GM21390 (cell line): ENCODE results near the gene ILDR2.

Experiments
- ATAC-seq: cut with Tn5 transposase; IDR thresholded peaks from one replicate; pipeline ENCODE4 v1.9.1; 2021; ENCODE audit not compliant: unreplicated experiment

Gene ILDR2

GRCh38 chr1:166925810-166926478, 49.4 kb downstream of the ILDR2 start:
- ATAC-seq = no peak

GRCh38 chr1:166924823-166925541, 50.4 kb downstream of the ILDR2 start:
- peak; percentile 93 for ATAC-seq

- ATAC-seq = no peak
Measured at GRCh38 chr1:166920561-166921475, 54.5 kb downstream of the ILDR2 start.

- ATAC-seq = no peak
Measured at GRCh38 chr1:166918956-166919316, 56.4 kb downstream of the ILDR2 start.

- no peak for ATAC-seq
Measured at GRCh38 chr1:166918088-166918955, 57.0 kb downstream of the ILDR2 start.

- no peak for ATAC-seq
Measured at GRCh38 chr1:166915941-166916340, 59.4 kb downstream of the ILDR2 start.

- ATAC-seq = no peak
Measured at GRCh38 chr1:166915042-166915441, 60.3 kb downstream of the ILDR2 start.

GRCh38 chr1:166914111-166914510, 61.2 kb downstream of the ILDR2 start:
- ATAC-seq = no peak

- no peak for ATAC-seq
Measured at GRCh38 chr1:166911624-166912023, 63.7 kb downstream of the ILDR2 start.

- peak; percentile 96 for ATAC-seq
Measured at GRCh38 chr1:166910396-166910994, 64.8 kb downstream of the ILDR2 start.

GRCh38 chr1:166908942-166909341, 66.4 kb downstream of the ILDR2 start:
- ATAC-seq = no peak

- no peak for ATAC-seq
Measured at GRCh38 chr1:166907763-166908162, 67.6 kb downstream of the ILDR2 start.

- ATAC-seq = no peak
Measured at GRCh38 chr1:166907051-166907450, 68.3 kb downstream of the ILDR2 start.

- ATAC-seq = no peak
Measured at GRCh38 chr1:166906647-166907046, 68.7 kb downstream of the ILDR2 start.

- no peak for ATAC-seq
Measured at GRCh38 chr1:166905900-166906299, 69.4 kb downstream of the ILDR2 start.

- no peak for ATAC-seq
Measured at GRCh38 chr1:166905136-166905535, 70.2 kb downstream of the ILDR2 start.

- no peak for ATAC-seq
Measured at GRCh38 chr1:166903232-166903631, 72.1 kb downstream of the ILDR2 start.

GRCh38 chr1:166902279-166902678, 73.1 kb downstream of the ILDR2 start:
- ATAC-seq = no peak

- ATAC-seq = no peak
Measured at GRCh38 chr1:166900987-166901386, 74.4 kb downstream of the ILDR2 start.

- no peak for ATAC-seq
Measured at GRCh38 chr1:166899769-166900168, 75.6 kb downstream of the ILDR2 start.
